ENCODE measurements around the gene SEPTIN2.
"Not testable (repeated sequence)": the region's sequence is repeated elsewhere in the genome, so short reads cannot be mapped to it uniquely, and the experiment has no call there.

SEPTIN2 gene

GRCh38 chr2:241271706-241272302 is 43.9 kb upstream of the SEPTIN2 start:
- no peak for TF ChIP-seq CTCF (conservative IDR thresholded peaks at IDR 0.05)
- H3K27ac ChIP-seq = peak overlapping the region; percentile 92

DNA sequence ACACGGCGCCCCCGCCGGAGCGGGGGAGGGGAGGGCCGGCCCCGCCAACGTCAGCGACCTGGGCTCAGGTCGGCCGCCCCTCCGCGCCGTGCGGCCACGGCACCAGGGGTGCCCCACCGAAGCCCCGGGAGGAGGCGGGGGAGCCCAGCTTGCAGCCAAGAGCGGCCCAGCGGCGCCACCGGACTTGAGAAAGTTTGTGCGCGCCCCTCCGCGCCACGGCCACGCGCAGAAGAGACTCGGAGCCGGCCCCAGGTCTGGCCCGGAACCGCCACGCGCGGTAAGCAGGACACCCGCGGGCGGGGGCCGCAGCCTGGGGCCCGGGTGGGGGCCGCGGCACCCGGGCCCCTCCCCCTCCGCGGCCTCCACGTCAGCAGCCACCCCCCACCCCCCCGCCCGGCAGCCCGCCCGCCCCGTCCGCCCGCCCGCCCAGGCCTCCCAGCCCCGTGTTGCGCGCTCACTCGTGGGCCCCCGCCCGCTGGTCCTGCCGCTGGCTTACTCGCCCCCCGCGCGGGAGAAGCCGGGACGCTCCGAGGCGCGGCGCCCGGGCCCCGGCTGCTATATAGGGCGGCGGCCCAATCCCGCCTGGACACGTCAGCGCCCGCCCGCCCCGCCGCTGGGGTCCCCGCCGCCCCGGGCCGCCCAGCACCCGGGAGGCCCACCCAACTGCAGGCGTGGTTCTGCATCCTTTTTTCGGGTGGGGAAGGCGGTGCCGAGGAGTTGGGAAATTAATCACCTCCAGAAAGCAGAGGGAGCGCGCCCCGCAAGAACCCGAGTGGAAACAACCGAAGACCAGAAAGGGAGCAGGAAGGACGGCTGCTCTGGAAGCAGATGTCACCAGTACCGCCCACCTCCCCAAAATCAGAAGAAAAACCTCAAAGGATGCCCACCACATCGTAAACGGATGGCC is 43.2 kb upstream of the SEPTIN2 start:
- TF ChIP-seq CTCF (conservative IDR thresholded peaks at IDR 0.05) = no peak

DNA sequence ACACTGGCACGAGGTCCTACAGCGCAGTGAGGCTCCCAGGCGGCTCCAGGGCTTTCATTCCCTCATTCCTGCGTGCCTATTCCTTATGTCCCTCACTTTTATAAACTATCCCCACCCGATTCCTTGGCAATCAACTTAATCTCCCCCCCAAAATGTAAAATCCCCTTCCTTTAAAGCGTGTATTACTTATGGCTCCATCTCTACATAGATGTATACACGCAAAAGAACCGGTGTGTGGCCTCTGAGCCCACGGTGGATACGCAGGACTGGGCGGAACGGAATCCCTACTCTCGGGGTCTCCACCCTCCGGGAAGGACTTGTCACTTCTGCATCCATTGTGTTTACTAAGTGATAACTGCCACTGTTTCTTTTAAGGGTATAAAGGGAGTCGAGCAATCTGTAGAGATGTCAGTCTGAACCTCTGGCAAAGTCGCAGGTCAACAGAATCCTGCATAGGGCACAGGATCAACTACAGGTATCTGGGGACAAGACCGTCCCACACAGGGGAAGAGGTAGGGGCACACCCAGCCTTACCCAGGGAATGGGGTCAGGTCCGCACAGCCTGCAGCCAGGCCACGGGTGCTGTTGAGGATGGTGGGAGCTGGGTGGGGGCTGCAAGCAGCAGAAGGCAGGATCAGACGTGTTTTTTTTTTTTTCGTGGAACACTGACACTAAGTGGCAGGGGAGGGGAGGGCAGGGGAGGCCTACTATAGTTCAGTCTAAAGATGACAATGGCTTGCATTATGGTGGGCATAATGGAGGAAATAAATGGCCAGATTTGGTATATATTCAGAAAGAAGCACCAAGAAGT is 42.3 kb upstream of the SEPTIN2 start:
- 0 out of 2 replicates have a peak, but pooled peaks have one; percentile 11 for TF ChIP-seq CTCF (conservative IDR thresholded peaks at IDR 0.05)
- peak overlapping the region; percentile 92 for H3K27ac ChIP-seq

More for the DNA sequence above, 43.2 kb upstream of the SEPTIN2 start:
- peak overlapping the region; percentile 92 for H3K27ac ChIP-seq

GRCh38 chr2:241274127-241274526 is 41.6 kb upstream of the SEPTIN2 start:
- TF ChIP-seq CTCF (conservative IDR thresholded peaks at IDR 0.05) = no peak

GRCh38 chr2:241275504-241275903 is 40.2 kb upstream of the SEPTIN2 start:
- TF ChIP-seq CTCF (conservative IDR thresholded peaks at IDR 0.05) = no peak

More at GRCh38 chr2:241274127-241274526, 41.6 kb upstream of the SEPTIN2 start:
- peak overlapping the region; percentile 92 for H3K27ac ChIP-seq

DNA sequence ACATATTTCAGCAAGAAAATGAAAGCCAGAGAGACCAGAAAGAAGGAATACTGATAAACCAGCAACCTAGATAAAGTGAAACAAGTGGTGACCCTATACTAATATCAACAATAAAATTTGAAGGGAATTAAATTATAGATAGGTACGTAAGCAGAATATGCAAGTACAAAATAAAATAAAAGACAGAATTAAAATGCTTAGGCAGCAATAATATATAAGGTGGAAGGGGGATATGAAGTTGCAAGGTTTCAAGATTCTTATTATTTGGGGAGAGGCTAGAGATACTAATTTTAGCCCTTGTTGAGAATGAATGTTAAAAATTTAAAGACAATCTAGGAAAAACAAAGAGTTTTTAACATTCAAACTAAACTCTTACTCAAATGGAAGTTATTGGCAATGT is 39.8 kb upstream of the SEPTIN2 start:
- no peak overlapping the region for H3K27ac ChIP-seq
- TF ChIP-seq CTCF (conservative IDR thresholded peaks at IDR 0.05) = no peak

More at GRCh38 chr2:241275504-241275903, 40.2 kb upstream of the SEPTIN2 start:
- no peak overlapping the region for H3K27ac ChIP-seq

GRCh38 chr2:241278306-241278705 is 37.4 kb upstream of the SEPTIN2 start:
- H3K27ac ChIP-seq = not testable (repeated sequence)

All from VCaP (cell line).